ENCODE measurements around the gene EFHC2. TPM values are rescaled to one million over a fixed set of nuclear protein-coding genes. Genes with fewer than 3 reads are reported as not detected.

EFHC2 gene
- total RNA-seq, 4 donors from 2014 or later: 1.6 TPM; not detected in 2

DNA sequence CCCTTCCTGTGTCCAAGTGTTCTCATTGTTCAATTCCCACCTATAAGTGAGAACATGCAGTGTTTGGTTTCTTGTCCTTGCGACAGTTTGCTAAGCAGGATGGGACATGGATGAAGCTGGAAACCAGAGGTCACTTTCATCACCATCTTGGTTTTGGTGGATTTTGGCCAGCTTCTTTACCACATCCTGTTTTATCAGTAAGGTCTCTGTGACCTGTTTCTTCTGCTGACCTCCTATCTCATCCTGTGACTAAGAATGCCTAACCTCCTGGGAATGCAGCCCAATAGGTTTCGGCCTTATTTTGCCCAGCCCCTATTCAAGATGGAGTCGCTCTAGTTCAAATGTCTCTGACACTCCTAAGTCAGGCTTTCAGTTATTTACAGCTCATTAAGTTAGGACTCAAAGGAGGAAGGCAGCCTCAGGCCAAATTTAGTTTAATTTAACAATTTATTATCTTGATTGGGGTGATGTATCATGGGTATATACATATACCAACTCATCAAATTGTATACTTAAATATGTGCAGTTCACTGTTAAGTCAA, 200.3 kb downstream of the EFHC2 start:
- in situ Hi-C loops (cut with MboI; ENCODE audit: low pct_ligation_motif_present in 1 of 4, low pct_unique_long_range_greater_than_20kb in 1 of 4, low sequenced_read_pairs in 3 of 4) (no loop called here), intact Hi-C loops (cut with DNase I; ENCODE audit: low total_unique reads) (no loop called here)
- no peaks in the 10 kb centered on the region for H3K36me3 ChIP-seq
- no peak overlapping the region for H3K4me3 ChIP-seq
- H3K27ac ChIP-seq: no peak overlapping the region
- no peaks in the 10 kb centered on the region for H3K27me3 ChIP-seq
- TF ChIP-seq EP300 (IDR thresholded peaks at IDR 0.05; ENCODE audit: low read depth) (no peak), POLR2AphosphoS5 (IDR thresholded peaks at IDR 0.05) (no peak), POLR2A (IDR thresholded peaks at IDR 0.05) (no peak)
- DNase-seq: no peak
- no peaks in the 10 kb centered on the region for H3K9me3 ChIP-seq
- 98% methylated on average over 3 of the region's 3 CpGs; no CpG with 5 or more reads in 1 of the 2 donors for whole genome bisulfite sequencing, 2 donors (ENCODE audit: low coverage in 1 of 2)
- H3K4me1 ChIP-seq: no peaks in the 10 kb centered on the region

DNA sequence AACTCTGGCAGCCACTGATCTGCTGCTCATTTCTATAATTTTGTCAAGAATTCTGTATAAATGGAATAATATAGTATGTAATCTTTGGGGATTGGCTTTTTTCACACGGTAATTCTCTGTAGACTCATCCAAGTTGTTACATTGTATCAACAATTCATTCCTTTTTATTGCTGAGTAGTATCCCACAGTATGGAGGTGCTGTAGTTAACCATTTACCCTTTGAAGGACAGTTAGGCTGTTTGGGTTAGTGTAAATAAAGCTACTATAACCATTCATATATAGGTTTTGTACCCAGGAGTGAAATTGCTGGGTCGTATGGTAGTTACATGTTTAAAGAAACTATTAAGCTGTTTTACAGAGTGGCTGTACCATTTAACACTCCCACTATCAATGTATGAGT, 213.3 kb downstream of the EFHC2 start:
- in situ Hi-C loops (cut with MboI; ENCODE audit: low pct_ligation_motif_present in 1 of 4, low pct_unique_long_range_greater_than_20kb in 1 of 4, low sequenced_read_pairs in 3 of 4) (no loop called here), intact Hi-C loops (cut with DNase I; ENCODE audit: low total_unique reads) (no loop called here)
- DNase-seq: no peak
- Histone ChIP-seq H3K4me1 (no peaks in the 10 kb centered on the region), H3K9me3 (no peaks in the 10 kb centered on the region), H3K4me3 (no peak overlapping the region), H3K27me3 (no peaks in the 10 kb centered on the region), H3K36me3 (no peaks in the 10 kb centered on the region), H3K27ac (no peak overlapping the region)
- 50% methylated on average over 2 of the region's 2 CpGs; no CpG with 5 or more reads in 1 of the 2 donors for WGBS, 2 donors (ENCODE audit: low coverage in 1 of 2)
- TF ChIP-seq, protein P1, sequence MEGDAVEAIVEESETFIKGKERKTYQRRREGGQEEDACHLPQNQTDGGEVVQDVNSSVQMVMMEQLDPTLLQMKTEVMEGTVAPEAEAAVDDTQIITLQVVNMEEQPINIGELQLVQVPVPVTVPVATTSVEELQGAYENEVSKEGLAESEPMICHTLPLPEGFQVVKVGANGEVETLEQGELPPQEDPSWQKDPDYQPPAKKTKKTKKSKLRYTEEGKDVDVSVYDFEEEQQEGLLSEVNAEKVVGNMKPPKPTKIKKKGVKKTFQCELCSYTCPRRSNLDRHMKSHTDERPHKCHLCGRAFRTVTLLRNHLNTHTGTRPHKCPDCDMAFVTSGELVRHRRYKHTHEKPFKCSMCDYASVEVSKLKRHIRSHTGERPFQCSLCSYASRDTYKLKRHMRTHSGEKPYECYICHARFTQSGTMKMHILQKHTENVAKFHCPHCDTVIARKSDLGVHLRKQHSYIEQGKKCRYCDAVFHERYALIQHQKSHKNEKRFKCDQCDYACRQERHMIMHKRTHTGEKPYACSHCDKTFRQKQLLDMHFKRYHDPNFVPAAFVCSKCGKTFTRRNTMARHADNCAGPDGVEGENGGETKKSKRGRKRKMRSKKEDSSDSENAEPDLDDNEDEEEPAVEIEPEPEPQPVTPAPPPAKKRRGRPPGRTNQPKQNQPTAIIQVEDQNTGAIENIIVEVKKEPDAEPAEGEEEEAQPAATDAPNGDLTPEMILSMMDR (IDR thresholded peaks at IDR 0.05): no peak
- no peak for TF ChIP-seq POLR2A (IDR thresholded peaks at IDR 0.05)
- no peak for TF ChIP-seq EP300 (IDR thresholded peaks at IDR 0.05; ENCODE audit: low read depth)
- TF ChIP-seq POLR2AphosphoS5 (IDR thresholded peaks at IDR 0.05): no peak

DNA sequence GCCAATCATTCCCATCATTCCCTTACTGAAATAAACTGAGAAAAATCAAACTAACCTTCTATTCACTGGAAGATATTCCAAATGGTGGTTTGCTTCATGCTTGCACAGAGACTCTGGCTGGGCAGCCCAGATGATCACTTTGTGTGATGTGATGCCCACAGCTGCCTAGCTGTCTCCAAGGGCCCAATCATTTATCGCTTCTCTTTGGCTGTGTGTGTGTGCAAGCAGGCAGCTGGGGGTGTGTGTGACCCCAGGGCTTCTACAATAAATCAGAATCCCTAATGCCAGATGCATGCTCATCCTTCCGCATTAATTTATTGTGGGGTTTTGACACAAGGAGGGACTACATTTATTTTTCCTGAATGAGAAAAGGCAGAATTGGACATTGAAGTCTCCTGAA, 230.1 kb downstream of the EFHC2 start:
- Histone ChIP-seq H3K27me3 (no peaks in the 10 kb centered on the region), H3K4me1 (no peaks in the 10 kb centered on the region), H3K4me3 (no peak overlapping the region), H3K27ac (no peak overlapping the region), H3K9me3 (no peaks in the 10 kb centered on the region), H3K36me3 (no peaks in the 10 kb centered on the region)
- no peak for DNase-seq
- in situ Hi-C loops (cut with MboI; ENCODE audit: low pct_ligation_motif_present in 1 of 4, low pct_unique_long_range_greater_than_20kb in 1 of 4, low sequenced_read_pairs in 3 of 4): no loop called here
- WGBS, 2 donors (ENCODE audit: low coverage in 1 of 2): 86% methylated on average over 2 of the region's 2 CpGs; no CpG with 5 or more reads in 1 of the 2 donors
- TF ChIP-seq, protein P1 (IDR thresholded peaks at IDR 0.05): no peak
- TF ChIP-seq EP300 (IDR thresholded peaks at IDR 0.05; ENCODE audit: low read depth) (no peak), POLR2AphosphoS5 (IDR thresholded peaks at IDR 0.05) (no peak), POLR2A (IDR thresholded peaks at IDR 0.05) (no peak)
- intact Hi-C loops (cut with DNase I; ENCODE audit: low total_unique reads): no loop called here

DNA sequence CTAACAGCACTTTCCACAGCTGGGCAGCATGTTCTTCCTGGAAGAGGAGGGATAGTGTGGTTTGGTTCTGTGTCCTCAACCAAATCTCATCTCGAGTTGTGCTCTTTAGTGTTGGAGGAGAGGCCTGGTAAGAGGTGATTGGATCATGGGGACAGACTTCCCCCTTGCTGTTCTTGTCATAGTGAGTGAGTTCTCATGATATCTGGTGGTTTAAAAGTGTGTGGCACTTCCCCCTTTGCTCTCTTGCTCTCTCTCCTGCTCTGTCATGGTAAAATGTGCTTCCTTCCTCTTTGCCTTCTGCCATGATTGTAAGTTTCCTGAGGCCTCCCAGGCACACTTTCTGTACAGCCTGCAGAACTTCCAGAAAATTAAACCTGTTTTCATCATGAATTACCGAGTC, 236.6 kb downstream of the EFHC2 start:
- TF ChIP-seq EP300 (IDR thresholded peaks at IDR 0.05; ENCODE audit: low read depth): no peak
- TF ChIP-seq, protein P1 (IDR thresholded peaks at IDR 0.05): no peak
- no peak for TF ChIP-seq POLR2AphosphoS5 (IDR thresholded peaks at IDR 0.05)
- TF ChIP-seq POLR2A (IDR thresholded peaks at IDR 0.05): no peak
- in situ Hi-C loops (cut with MboI; ENCODE audit: low pct_ligation_motif_present in 1 of 4, low pct_unique_long_range_greater_than_20kb in 1 of 4, low sequenced_read_pairs in 3 of 4) (no loop called here), intact Hi-C loops (cut with DNase I; ENCODE audit: low total_unique reads) (no loop called here)
- H3K9me3 ChIP-seq: no peaks in the 10 kb centered on the region
- H3K4me1 ChIP-seq: no peaks in the 10 kb centered on the region
- 54% methylated on average over 2 of the region's 2 CpGs; no CpG with 5 or more reads in 1 of the 2 donors for WGBS, 2 donors (ENCODE audit: low coverage in 1 of 2)
- no peak overlapping the region for H3K27ac ChIP-seq
- no peaks in the 10 kb centered on the region for H3K27me3 ChIP-seq
- no peak overlapping the region for H3K4me3 ChIP-seq
- no peaks in the 10 kb centered on the region for H3K36me3 ChIP-seq
- DNase-seq: no peak

Measured in transverse colon (tissue), 4 donors.